ENCODE measurements around the gene MAGEH1. TPM values are rescaled to one million over a fixed set of nuclear protein-coding genes. Genes with fewer than 3 reads are reported as not detected.
"Not testable (repeated sequence)": the region's sequence is repeated elsewhere in the genome, so short reads cannot be mapped to it uniquely, and the experiment has no call there.

The MAGEH1 gene, protein sequence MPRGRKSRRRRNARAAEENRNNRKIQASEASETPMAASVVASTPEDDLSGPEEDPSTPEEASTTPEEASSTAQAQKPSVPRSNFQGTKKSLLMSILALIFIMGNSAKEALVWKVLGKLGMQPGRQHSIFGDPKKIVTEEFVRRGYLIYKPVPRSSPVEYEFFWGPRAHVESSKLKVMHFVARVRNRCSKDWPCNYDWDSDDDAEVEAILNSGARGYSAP
- 13.0 TPM for polyA plus RNA-seq (2013, experiment 1 of 2)
- 12.3 TPM for polyA plus RNA-seq (2013, experiment 2 of 2)

DNA sequence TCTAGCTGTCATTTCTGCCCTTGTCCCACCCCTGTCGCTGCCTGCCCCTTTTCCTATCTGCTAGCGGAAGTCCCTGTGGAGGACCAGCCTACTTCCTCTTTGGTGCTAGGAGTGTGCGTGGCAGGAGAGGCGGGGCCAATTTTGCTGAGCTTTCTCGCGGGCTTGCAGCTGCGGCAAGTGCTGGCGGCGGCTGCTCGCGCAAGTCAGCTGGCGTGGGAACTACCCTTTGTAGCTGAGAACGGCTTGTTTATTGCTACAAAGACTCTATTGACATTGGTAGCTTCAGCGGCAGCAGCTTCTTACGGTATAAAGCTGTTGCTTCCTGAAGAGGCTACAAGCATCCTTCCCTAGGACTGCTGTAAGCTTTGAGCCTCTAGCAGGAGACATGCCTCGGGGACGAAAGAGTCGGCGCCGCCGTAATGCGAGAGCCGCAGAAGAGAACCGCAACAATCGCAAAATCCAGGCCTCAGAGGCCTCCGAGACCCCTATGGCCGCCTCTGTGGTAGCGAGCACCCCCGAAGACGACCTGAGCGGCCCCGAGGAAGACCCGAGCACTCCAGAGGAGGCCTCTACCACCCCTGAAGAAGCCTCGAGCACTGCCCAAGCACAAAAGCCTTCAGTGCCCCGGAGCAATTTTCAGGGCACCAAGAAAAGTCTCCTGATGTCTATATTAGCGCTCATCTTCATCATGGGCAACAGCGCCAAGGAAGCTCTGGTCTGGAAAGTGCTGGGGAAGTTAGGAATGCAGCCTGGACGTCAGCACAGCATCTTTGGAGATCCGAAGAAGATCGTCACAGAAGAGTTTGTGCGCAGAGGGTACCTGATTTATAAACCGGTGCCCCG lies at the start of gene MAGEH1:
Gene MAGEH1, plus strand, starts transcription at position 138 of the 843 bp plus-strand sequence. Its CDS starts 248 bp downstream, at position 386.
- peak within 1 kb of the TSS; percentile 44 for H3K4me2 ChIP-seq (ENCODE audit: low read length)
- no peak within 1 kb of the TSS for H3K27ac ChIP-seq (ENCODE audit: low read depth, low read length)
- no CpG with 5 or more reads among the region's 43 CpGs for WGBS (ENCODE audit: extremely low coverage, insufficient coverage, low lambda C conversion rate)
- no peaks in the 10 kb centered on the region for H3K27me3 ChIP-seq (ENCODE audit: insufficient read depth, low read length, poor library complexity)
- H2BK120ac ChIP-seq (ENCODE audit: low read depth, low read length) = no peak within 1 kb of the TSS
- H2BK5ac ChIP-seq (ENCODE audit: low read length) = no peak within 1 kb of the TSS
- H3K9ac ChIP-seq (ENCODE audit: low read length) = peak within 1 kb of the TSS; percentile 74
- no peaks in the 10 kb centered on the region for H3K4me1 ChIP-seq (ENCODE audit: control insufficient read depth, low read depth, low read length)
- H4K5ac ChIP-seq (ENCODE audit: low read length) = no peak within 1 kb of the TSS
- H3K79me1 ChIP-seq (ENCODE audit: low read length) = no peaks in the 10 kb centered on the region
- H3K18ac ChIP-seq (ENCODE audit: low read length) = peak within 1 kb of the TSS; percentile 11
- H3K4me3 ChIP-seq (ENCODE audit: low read length) = peak within 1 kb of the TSS; percentile 70
- no peak within 1 kb of the TSS for H2AK5ac ChIP-seq (ENCODE audit: low read length)
- H3K4ac ChIP-seq (ENCODE audit: low read depth, low read length) = peak within 1 kb of the TSS; percentile 70
- peak within 1 kb of the TSS; percentile 85 for H3K56ac ChIP-seq (ENCODE audit: low read length)
- H3K36me3 ChIP-seq (ENCODE audit: control insufficient read depth, insufficient read depth, low read length) = no peaks in the 10 kb centered on the region
- no peak within 1 kb of the TSS for H4K8ac ChIP-seq (ENCODE audit: low read depth, low read length)
- peak; percentile 86 for DNase-seq
- no peaks in the 10 kb centered on the region for H3K79me2 ChIP-seq (ENCODE audit: control insufficient read depth, insufficient read depth, low read length)
- H2BK15ac ChIP-seq (replicated peaks; ENCODE audit: low read depth) = no peak within 1 kb of the TSS
- H3K23ac ChIP-seq (ENCODE audit: low read length) = no peak within 1 kb of the TSS

- not testable (repeated sequence) for H3K4me1 ChIP-seq (ENCODE audit: control insufficient read depth, low read depth, low read length); H4K8ac ChIP-seq (ENCODE audit: low read depth, low read length); H3K18ac ChIP-seq (ENCODE audit: low read length); H3K79me2 ChIP-seq (ENCODE audit: control insufficient read depth, insufficient read depth, low read length); H3K23ac ChIP-seq (ENCODE audit: low read length); H3K4ac ChIP-seq (ENCODE audit: low read depth, low read length); H3K79me1 ChIP-seq (ENCODE audit: low read length); DNase-seq; H3K4me3 ChIP-seq (ENCODE audit: low read length); H3K27me3 ChIP-seq (ENCODE audit: insufficient read depth, low read length, poor library complexity); H3K27ac ChIP-seq (ENCODE audit: low read depth, low read length); H4K5ac ChIP-seq (ENCODE audit: low read length); H2AK5ac ChIP-seq (ENCODE audit: low read length); H3K56ac ChIP-seq (ENCODE audit: low read length); H3K4me2 ChIP-seq (ENCODE audit: low read length); H2BK15ac ChIP-seq (replicated peaks; ENCODE audit: low read depth); H3K9ac ChIP-seq (ENCODE audit: low read length); H3K36me3 ChIP-seq (ENCODE audit: control insufficient read depth, insufficient read depth, low read length); H2BK5ac ChIP-seq (ENCODE audit: low read length); H2BK120ac ChIP-seq (ENCODE audit: low read depth, low read length)
- WGBS (ENCODE audit: extremely low coverage, insufficient coverage, low lambda C conversion rate) = no CpG with 5 or more reads among the region's 4 CpGs
Observed at GRCh38 chrX:55427079-55427478, 24.8 kb upstream of the MAGEH1 start.

DNA sequence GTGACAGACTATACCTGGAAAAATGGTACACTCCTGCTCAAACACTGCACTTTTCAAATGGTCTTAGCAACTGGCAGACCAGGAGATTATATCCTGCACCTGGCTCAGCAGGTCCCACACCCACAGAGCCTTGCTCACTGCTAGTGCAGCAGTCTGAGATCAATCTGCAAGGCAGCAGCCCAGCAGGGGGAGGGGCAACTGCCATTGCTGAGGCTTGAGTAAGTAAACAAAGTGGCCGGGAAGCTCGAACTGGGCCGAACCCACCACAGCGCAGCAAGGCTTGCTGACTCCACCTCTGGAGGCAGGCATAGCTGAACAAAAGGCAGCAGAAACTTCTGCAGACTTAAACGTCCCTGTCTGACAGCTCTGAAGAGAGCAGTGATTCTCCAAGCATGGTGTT lies 8.5 kb upstream of the MAGEH1 start:
- WGBS (ENCODE audit: extremely low coverage, insufficient coverage, low lambda C conversion rate) = no CpG with 5 or more reads among the region's 5 CpGs
- not testable (repeated sequence) for H3K4ac ChIP-seq (ENCODE audit: low read depth, low read length); H3K27me3 ChIP-seq (ENCODE audit: insufficient read depth, low read length, poor library complexity); H2BK120ac ChIP-seq (ENCODE audit: low read depth, low read length); H3K4me2 ChIP-seq (ENCODE audit: low read length); H3K4me3 ChIP-seq (ENCODE audit: low read length); H3K18ac ChIP-seq (ENCODE audit: low read length); H3K23ac ChIP-seq (ENCODE audit: low read length); H2BK5ac ChIP-seq (ENCODE audit: low read length); H3K79me1 ChIP-seq (ENCODE audit: low read length); H3K56ac ChIP-seq (ENCODE audit: low read length); H3K79me2 ChIP-seq (ENCODE audit: control insufficient read depth, insufficient read depth, low read length); H4K5ac ChIP-seq (ENCODE audit: low read length); H3K9ac ChIP-seq (ENCODE audit: low read length); H4K8ac ChIP-seq (ENCODE audit: low read depth, low read length); H2AK5ac ChIP-seq (ENCODE audit: low read length); H2BK15ac ChIP-seq (replicated peaks; ENCODE audit: low read depth); H3K36me3 ChIP-seq (ENCODE audit: control insufficient read depth, insufficient read depth, low read length); H3K4me1 ChIP-seq (ENCODE audit: control insufficient read depth, low read depth, low read length); H3K27ac ChIP-seq (ENCODE audit: low read depth, low read length); DNase-seq

DNA sequence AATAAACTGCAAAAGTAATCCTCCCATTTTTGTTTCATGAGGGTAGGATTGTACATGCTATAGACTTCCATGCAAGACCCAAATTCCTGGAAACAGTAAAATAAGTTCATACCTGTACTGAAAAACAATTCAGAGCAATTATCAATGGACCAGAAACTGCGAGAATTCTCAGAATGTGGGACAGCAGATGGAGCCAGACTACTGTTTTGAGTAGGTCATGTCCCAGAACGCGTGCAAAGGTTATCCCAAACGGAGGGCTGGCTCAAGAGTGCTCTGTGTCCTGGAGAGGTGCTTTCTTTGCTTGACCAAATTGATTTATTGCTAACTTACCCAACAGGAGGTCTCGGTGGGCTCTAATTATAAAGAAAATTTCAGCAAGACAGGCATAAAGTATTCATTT lies 1.7 kb upstream of the MAGEH1 start:
- Histone ChIP-seq H3K23ac (ENCODE audit: low read length) (no peak overlapping the region), H3K79me1 (ENCODE audit: low read length) (no peaks in the 10 kb centered on the region), H2BK5ac (ENCODE audit: low read length) (no peak overlapping the region), H2AK5ac (ENCODE audit: low read length) (no peak overlapping the region), H3K4me2 (ENCODE audit: low read length) (no peak overlapping the region), H3K27ac (ENCODE audit: low read depth, low read length) (no peak overlapping the region), H3K79me2 (ENCODE audit: control insufficient read depth, insufficient read depth, low read length) (no peaks in the 10 kb centered on the region), H3K9ac (ENCODE audit: low read length) (no peak overlapping the region), H3K36me3 (ENCODE audit: control insufficient read depth, insufficient read depth, low read length) (no peaks in the 10 kb centered on the region), H3K27me3 (ENCODE audit: insufficient read depth, low read length, poor library complexity) (no peaks in the 10 kb centered on the region), H3K56ac (ENCODE audit: low read length) (no peak overlapping the region), H3K18ac (ENCODE audit: low read length) (no peak overlapping the region), H2BK15ac (replicated peaks; ENCODE audit: low read depth) (no peak overlapping the region), H3K4me1 (ENCODE audit: control insufficient read depth, low read depth, low read length) (no peaks in the 10 kb centered on the region), H4K8ac (ENCODE audit: low read depth, low read length) (no peak overlapping the region), H3K4ac (ENCODE audit: low read depth, low read length) (no peak overlapping the region), H4K5ac (ENCODE audit: low read length) (no peak overlapping the region), H3K4me3 (ENCODE audit: low read length) (no peak overlapping the region), H2BK120ac (ENCODE audit: low read depth, low read length) (no peak overlapping the region)
- WGBS (ENCODE audit: extremely low coverage, insufficient coverage, low lambda C conversion rate) = no CpG with 5 or more reads among the region's 5 CpGs
- peak; percentile 10 for DNase-seq

- no CpG with 5 or more reads among the region's 2 CpGs for whole genome bisulfite sequencing (ENCODE audit: extremely low coverage, insufficient coverage, low lambda C conversion rate)
- no peak overlapping the region for H3K4me3 ChIP-seq (ENCODE audit: low read length)
- no peak overlapping the region for H2BK15ac ChIP-seq (replicated peaks; ENCODE audit: low read depth)
- no peak overlapping the region for H3K23ac ChIP-seq (ENCODE audit: low read length)
- no peak overlapping the region for H3K18ac ChIP-seq (ENCODE audit: low read length)
- no peak overlapping the region for H3K56ac ChIP-seq (ENCODE audit: low read length)
- no peaks in the 10 kb centered on the region for H3K79me1 ChIP-seq (ENCODE audit: low read length)
- H3K4me2 ChIP-seq (ENCODE audit: low read length) = no peak overlapping the region
- H3K27me3 ChIP-seq (ENCODE audit: insufficient read depth, low read length, poor library complexity) = no peaks in the 10 kb centered on the region
- no peak overlapping the region for H4K8ac ChIP-seq (ENCODE audit: low read depth, low read length)
- DNase-seq = no peak
- H3K27ac ChIP-seq (ENCODE audit: low read depth, low read length) = no peak overlapping the region
- H4K5ac ChIP-seq (ENCODE audit: low read length) = no peak overlapping the region
- no peak overlapping the region for H3K4ac ChIP-seq (ENCODE audit: low read depth, low read length)
- H2BK5ac ChIP-seq (ENCODE audit: low read length) = no peak overlapping the region
- H3K79me2 ChIP-seq (ENCODE audit: control insufficient read depth, insufficient read depth, low read length) = no peaks in the 10 kb centered on the region
- no peaks in the 10 kb centered on the region for H3K4me1 ChIP-seq (ENCODE audit: control insufficient read depth, low read depth, low read length)
- H3K9ac ChIP-seq (ENCODE audit: low read length) = no peak overlapping the region
- H2BK120ac ChIP-seq (ENCODE audit: low read depth, low read length) = no peak overlapping the region
- H3K36me3 ChIP-seq (ENCODE audit: control insufficient read depth, insufficient read depth, low read length) = no peaks in the 10 kb centered on the region
- no peak overlapping the region for H2AK5ac ChIP-seq (ENCODE audit: low read length)
Observed at GRCh38 chrX:55451141-55451540, 786 bp upstream of the MAGEH1 start.
